ENCODE results near the gene UTF1. TPM values are rescaled to one million over a fixed set of nuclear protein-coding genes. Genes with fewer than 3 reads are reported as not detected.

UTF1 gene
- total RNA-seq, 2 experiments from 2014 or later, result not detected

- Mint-ChIP-seq H3K27ac (no peak overlapping the region), H3K9me3 (peaks cover 4% of the 10 kb centered on the region), H3K36me3 (no peaks in the 10 kb centered on the region), H3K4me3 (no peak overlapping the region), H3K4me1 (no peaks in the 10 kb centered on the region), H3K27me3 (peaks cover 5% of the 10 kb centered on the region)
- DNase-seq, result no peak
Observed at GRCh38 chr10:133190225-133190624, 39.8 kb upstream of the UTF1 start.

GRCh38 chr10:133191651-133192050 lies 38.4 kb upstream of the UTF1 start:
- H3K36me3 Mint-ChIP-seq, result no peaks in the 10 kb centered on the region
- H3K9me3 Mint-ChIP-seq, result peaks cover 4% of the 10 kb centered on the region
- no peaks in the 10 kb centered on the region for H3K4me1 Mint-ChIP-seq
- H3K4me3 Mint-ChIP-seq, result no peak overlapping the region
- no peak overlapping the region for H3K27ac Mint-ChIP-seq
- DNase-seq, result no peak
- H3K27me3 Mint-ChIP-seq, result peaks cover 5% of the 10 kb centered on the region

- Mint-ChIP-seq H3K27me3 (peaks cover 5% of the 10 kb centered on the region), H3K27ac (no peak overlapping the region), H3K9me3 (peaks cover 4% of the 10 kb centered on the region), H3K4me3 (no peak overlapping the region), H3K36me3 (no peaks in the 10 kb centered on the region), H3K4me1 (no peaks in the 10 kb centered on the region)
- no peak for DNase-seq
Observed at GRCh38 chr10:133194151-133194550, 35.9 kb upstream of the UTF1 start.

GRCh38 chr10:133195096-133195495 lies 34.9 kb upstream of the UTF1 start:
- no peak for DNase-seq
- Mint-ChIP-seq H3K36me3 (no peaks in the 10 kb centered on the region), H3K4me1 (no peaks in the 10 kb centered on the region), H3K4me3 (no peak overlapping the region), H3K27ac (no peak overlapping the region), H3K9me3 (peaks cover 4% of the 10 kb centered on the region), H3K27me3 (peaks cover 5% of the 10 kb centered on the region)

- peaks cover 5% of the 10 kb centered on the region for H3K27me3 Mint-ChIP-seq
- DNase-seq, result no peak
- peaks cover 4% of the 10 kb centered on the region for H3K9me3 Mint-ChIP-seq
- no peaks in the 10 kb centered on the region for H3K36me3 Mint-ChIP-seq
- no peak overlapping the region for H3K27ac Mint-ChIP-seq
- H3K4me3 Mint-ChIP-seq, result no peak overlapping the region
- no peaks in the 10 kb centered on the region for H3K4me1 Mint-ChIP-seq
Observed at GRCh38 chr10:133195611-133196010, 34.4 kb upstream of the UTF1 start.

- H3K27ac Mint-ChIP-seq, result no peak overlapping the region
- H3K4me3 Mint-ChIP-seq, result no peak overlapping the region
- H3K27me3 Mint-ChIP-seq, result peaks cover 5% of the 10 kb centered on the region
- H3K4me1 Mint-ChIP-seq, result no peaks in the 10 kb centered on the region
- H3K36me3 Mint-ChIP-seq, result no peaks in the 10 kb centered on the region
- DNase-seq, result no peak
- H3K9me3 Mint-ChIP-seq, result peaks cover 4% of the 10 kb centered on the region
Observed at GRCh38 chr10:133196221-133196915, 33.6 kb upstream of the UTF1 start.

- Mint-ChIP-seq H3K27me3 (peaks cover 5% of the 10 kb centered on the region), H3K4me3 (no peak overlapping the region), H3K27ac (no peak overlapping the region), H3K4me1 (no peaks in the 10 kb centered on the region), H3K36me3 (no peaks in the 10 kb centered on the region), H3K9me3 (peaks cover 4% of the 10 kb centered on the region)
- DNase-seq, result no peak
Observed at GRCh38 chr10:133196936-133197758, 32.9 kb upstream of the UTF1 start.

- DNase-seq, result no peak
- H3K4me3 Mint-ChIP-seq, result no peak overlapping the region
- no peaks in the 10 kb centered on the region for H3K36me3 Mint-ChIP-seq
- H3K9me3 Mint-ChIP-seq, result peaks cover 4% of the 10 kb centered on the region
- H3K27me3 Mint-ChIP-seq, result no peaks in the 10 kb centered on the region
- no peaks in the 10 kb centered on the region for H3K4me1 Mint-ChIP-seq
- no peak overlapping the region for H3K27ac Mint-ChIP-seq
Observed at GRCh38 chr10:133197786-133198185, 32.2 kb upstream of the UTF1 start.

GRCh38 chr10:133198206-133198605 lies 31.8 kb upstream of the UTF1 start:
- no peaks in the 10 kb centered on the region for H3K36me3 Mint-ChIP-seq
- no peak overlapping the region for H3K27ac Mint-ChIP-seq
- no peaks in the 10 kb centered on the region for H3K27me3 Mint-ChIP-seq
- no peak for DNase-seq
- peaks cover 4% of the 10 kb centered on the region for H3K9me3 Mint-ChIP-seq
- H3K4me1 Mint-ChIP-seq, result no peaks in the 10 kb centered on the region
- no peak overlapping the region for H3K4me3 Mint-ChIP-seq

GRCh38 chr10:133198621-133199487 lies 31.2 kb upstream of the UTF1 start:
- Mint-ChIP-seq H3K27me3 (no peaks in the 10 kb centered on the region), H3K9me3 (peaks cover under 1% of the 10 kb centered on the region), H3K4me1 (no peaks in the 10 kb centered on the region), H3K4me3 (no peak overlapping the region), H3K27ac (no peak overlapping the region), H3K36me3 (no peaks in the 10 kb centered on the region)
- no peak for DNase-seq

- H3K27ac Mint-ChIP-seq, result no peak overlapping the region
- no peaks in the 10 kb centered on the region for H3K36me3 Mint-ChIP-seq
- H3K9me3 Mint-ChIP-seq, result no peaks in the 10 kb centered on the region
- no peak overlapping the region for H3K4me3 Mint-ChIP-seq
- no peak for DNase-seq
- no peaks in the 10 kb centered on the region for H3K4me1 Mint-ChIP-seq
- H3K27me3 Mint-ChIP-seq, result no peaks in the 10 kb centered on the region
Observed at GRCh38 chr10:133199488-133199885, 30.5 kb upstream of the UTF1 start.

- H3K27ac Mint-ChIP-seq, result no peak overlapping the region
- H3K27me3 Mint-ChIP-seq, result no peaks in the 10 kb centered on the region
- H3K4me3 Mint-ChIP-seq, result no peak overlapping the region
- no peaks in the 10 kb centered on the region for H3K36me3 Mint-ChIP-seq
- no peaks in the 10 kb centered on the region for H3K4me1 Mint-ChIP-seq
- no peaks in the 10 kb centered on the region for H3K9me3 Mint-ChIP-seq
- no peak for DNase-seq
Observed at GRCh38 chr10:133199992-133200611, 29.9 kb upstream of the UTF1 start.

- H3K4me1 Mint-ChIP-seq, result no peaks in the 10 kb centered on the region
- H3K36me3 Mint-ChIP-seq, result no peaks in the 10 kb centered on the region
- no peak overlapping the region for H3K4me3 Mint-ChIP-seq
- no peaks in the 10 kb centered on the region for H3K9me3 Mint-ChIP-seq
- DNase-seq, result no peak
- H3K27me3 Mint-ChIP-seq, result no peaks in the 10 kb centered on the region
- H3K27ac Mint-ChIP-seq, result no peak overlapping the region
Observed at GRCh38 chr10:133200621-133201031, 29.4 kb upstream of the UTF1 start.

- H3K9me3 Mint-ChIP-seq, result no peaks in the 10 kb centered on the region
- no peaks in the 10 kb centered on the region for H3K4me1 Mint-ChIP-seq
- H3K27ac Mint-ChIP-seq, result no peak overlapping the region
- H3K27me3 Mint-ChIP-seq, result no peaks in the 10 kb centered on the region
- no peaks in the 10 kb centered on the region for H3K36me3 Mint-ChIP-seq
- no peak for DNase-seq
- H3K4me3 Mint-ChIP-seq, result no peak overlapping the region
Observed at GRCh38 chr10:133201151-133201947, 28.7 kb upstream of the UTF1 start.
